HUES48 (cell line): Measurements from ENCODE around the gene RNF111.

Source experiments
- H3K27ac ChIP-seq: one replicate; pipeline ENCODE4 v1.7.0; 2013; ENCODE audit warnings: low read depth, low read length, inconsistent platforms
- H3K27me3 ChIP-seq: 2 replicates; pipeline ENCODE4 v1.6.1; 2013; ENCODE audit warnings: mild to moderate bottlenecking, low read length; ENCODE audit not compliant: control insufficient read depth, insufficient read depth
- H3K36me3 ChIP-seq: 2 replicates; pipeline ENCODE4 v1.6.1; 2013; ENCODE audit warnings: low read length; ENCODE audit not compliant: control insufficient read depth, insufficient read depth
- H3K4me1 ChIP-seq: 2 replicates; pipeline ENCODE4 v1.6.1; 2013; ENCODE audit warnings: mild to moderate bottlenecking, low read length; ENCODE audit not compliant: control insufficient read depth, insufficient read depth
- H3K4me3 ChIP-seq: 2 replicates; pipeline ENCODE4 v1.5.1; 2013; ENCODE audit warnings: mild to moderate bottlenecking, low read depth, low read length
- H3K9ac ChIP-seq: 2 replicates; pipeline ENCODE4 v1.6.1; 2013; ENCODE audit warnings: mild to moderate bottlenecking, low read depth, low read length, moderate library complexity
- H3K9me3 ChIP-seq: 2 replicates; pipeline ENCODE4 v1.6.1; 2013; ENCODE audit warnings: low read length; ENCODE audit not compliant: control insufficient read depth, insufficient read depth

RNF111 gene

DNA sequence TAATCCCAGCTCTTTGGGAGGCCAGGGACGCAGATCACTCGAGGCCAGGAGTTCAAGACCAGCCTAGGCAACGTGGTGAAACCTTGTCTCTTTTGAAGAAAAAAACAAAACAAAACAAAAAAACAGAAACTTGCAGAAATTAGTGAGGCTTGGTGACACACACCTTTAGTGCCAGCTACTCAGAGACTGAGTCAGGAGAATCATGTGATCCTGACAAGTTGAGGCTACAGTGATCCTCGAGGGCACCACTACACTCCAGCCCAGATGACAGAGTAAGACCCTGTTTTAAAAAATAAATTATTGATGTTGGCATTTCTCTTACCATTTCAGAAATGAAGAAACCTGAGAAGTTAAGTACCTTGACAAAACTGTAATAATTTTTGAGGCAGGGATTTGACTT is 72.9 kb downstream of the RNF111 start:
- Histone ChIP-seq H3K4me3 (no peak overlapping the region), H3K36me3 (peaks cover 89% of the 10 kb centered on the region), H3K4me1 (no peaks in the 10 kb centered on the region), H3K9ac (no peak overlapping the region), H3K9me3 (no peaks in the 10 kb centered on the region), H3K27me3 (no peaks in the 10 kb centered on the region), H3K27ac (no peak overlapping the region)

DNA sequence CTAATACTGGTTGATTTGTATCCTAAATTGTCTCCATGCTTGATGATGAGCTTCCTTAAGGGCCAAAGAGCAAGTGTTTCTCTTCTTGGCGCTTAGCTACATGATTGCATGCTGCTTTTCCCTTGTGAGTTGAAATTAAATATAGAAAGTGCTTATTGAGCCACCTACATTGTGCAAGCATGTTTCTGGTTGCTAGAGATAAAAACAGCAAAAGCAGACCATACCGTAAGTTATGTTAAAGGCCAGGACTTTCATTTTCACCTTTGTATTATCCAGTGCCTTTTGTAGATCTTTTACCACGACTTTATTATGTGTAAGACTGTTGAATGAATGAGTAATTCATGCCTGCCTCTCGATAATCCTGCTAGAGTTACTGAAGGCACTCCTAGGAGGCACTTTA is 75.6 kb downstream of the RNF111 start:
- Histone ChIP-seq H3K27me3 (no peaks in the 10 kb centered on the region), H3K27ac (no peak overlapping the region), H3K9me3 (no peaks in the 10 kb centered on the region), H3K9ac (no peak overlapping the region), H3K4me3 (no peak overlapping the region), H3K36me3 (peaks cover 90% of the 10 kb centered on the region), H3K4me1 (no peaks in the 10 kb centered on the region)

DNA sequence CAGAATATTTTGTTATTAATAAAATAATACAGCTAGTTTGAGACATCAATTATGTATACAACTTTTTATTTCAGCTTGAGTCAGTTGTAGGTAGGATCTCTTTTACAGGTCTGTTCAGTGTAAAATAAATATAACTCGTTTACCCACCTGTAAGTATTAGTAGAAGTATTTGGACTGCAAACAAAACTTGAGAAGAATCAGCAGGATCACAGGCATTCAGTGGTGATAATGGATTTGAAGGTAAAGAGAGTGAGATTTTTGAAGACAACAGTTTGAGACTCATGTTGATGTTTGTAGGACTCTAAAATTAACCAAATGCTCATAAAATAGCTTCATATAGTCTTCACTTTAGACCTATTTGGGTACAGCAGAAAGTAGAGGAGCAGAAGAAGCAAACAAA is 82.0 kb downstream of the RNF111 start:
- Histone ChIP-seq H3K4me1 (no peaks in the 10 kb centered on the region), H3K9ac (no peak overlapping the region), H3K9me3 (no peaks in the 10 kb centered on the region), H3K27ac (no peak overlapping the region), H3K36me3 (peaks cover 58% of the 10 kb centered on the region), H3K4me3 (no peak overlapping the region), H3K27me3 (no peaks in the 10 kb centered on the region)

DNA sequence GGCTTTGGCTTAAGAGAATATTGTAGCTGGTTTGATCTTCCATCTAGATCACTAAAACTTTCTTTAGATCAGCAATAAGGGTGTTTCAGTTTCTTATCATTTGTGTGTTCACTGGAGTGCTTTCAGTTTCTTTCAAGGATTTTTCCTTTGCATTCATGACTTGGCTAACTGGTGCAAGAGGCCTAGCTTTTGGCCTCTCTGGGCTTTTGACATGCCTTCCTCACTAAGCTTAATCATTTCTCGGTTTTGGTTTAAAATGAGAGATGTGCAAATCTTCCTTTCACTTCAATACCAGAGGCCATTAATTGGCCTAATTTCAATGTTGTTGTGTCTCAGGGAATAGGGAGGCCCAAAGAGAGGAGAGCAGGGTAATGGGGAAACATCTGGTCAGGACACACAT is 87.1 kb downstream of the RNF111 start:
- no peaks in the 10 kb centered on the region for H3K9me3 ChIP-seq
- no peak overlapping the region for H3K27ac ChIP-seq
- no peak overlapping the region for H3K4me3 ChIP-seq
- no peak overlapping the region for H3K9ac ChIP-seq
- H3K36me3 ChIP-seq = peaks cover 44% of the 10 kb centered on the region
- H3K4me1 ChIP-seq = no peaks in the 10 kb centered on the region
- H3K27me3 ChIP-seq = no peaks in the 10 kb centered on the region

DNA sequence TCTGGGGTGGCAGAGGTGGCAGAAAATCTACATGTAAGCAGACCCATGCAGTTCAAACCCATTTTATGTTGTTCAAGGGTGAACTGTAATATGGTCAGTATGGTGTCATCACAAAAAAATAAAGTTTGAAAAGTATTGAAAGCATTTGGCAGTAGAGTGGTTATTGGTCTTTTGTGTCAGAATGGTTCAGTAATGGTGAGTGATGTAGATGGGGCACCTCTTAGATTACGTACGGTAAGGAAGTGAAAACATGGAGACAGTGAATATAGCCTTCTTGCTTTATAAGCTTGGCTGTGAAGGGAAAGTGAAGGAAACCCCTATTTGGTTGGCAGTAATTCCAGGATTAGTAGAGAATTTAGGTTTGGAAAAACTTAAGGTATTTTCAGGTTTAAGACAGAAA is 100.3 kb downstream of the RNF111 start:
- H3K9me3 ChIP-seq = no peaks in the 10 kb centered on the region
- peaks cover 10% of the 10 kb centered on the region for H3K4me1 ChIP-seq
- no peak overlapping the region for H3K9ac ChIP-seq
- H3K4me3 ChIP-seq = no peak overlapping the region
- no peaks in the 10 kb centered on the region for H3K27me3 ChIP-seq
- H3K27ac ChIP-seq = no peak overlapping the region
- peaks cover 76% of the 10 kb centered on the region for H3K36me3 ChIP-seq

DNA sequence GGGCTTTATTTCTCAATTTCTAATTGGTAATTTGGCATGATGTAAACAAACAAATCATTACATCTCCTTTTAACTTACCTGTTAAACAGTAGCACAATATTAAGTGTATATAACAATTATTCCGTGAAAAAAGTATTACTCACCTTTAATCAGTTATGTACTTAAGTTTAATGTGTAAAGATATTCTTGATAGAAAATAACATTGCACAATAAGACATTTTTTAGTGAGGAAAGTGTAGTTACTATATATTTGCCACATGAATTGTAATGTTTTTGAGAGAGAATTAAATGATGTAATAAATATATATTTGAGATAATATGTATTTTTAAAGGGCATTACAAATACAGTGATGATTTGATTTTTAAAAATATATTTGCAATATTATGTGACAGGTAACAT is 106.6 kb downstream of the RNF111 start:
- Histone ChIP-seq H3K27me3 (no peaks in the 10 kb centered on the region), H3K4me1 (no peaks in the 10 kb centered on the region), H3K4me3 (no peak overlapping the region), H3K27ac (no peak overlapping the region), H3K9ac (no peak overlapping the region), H3K9me3 (no peaks in the 10 kb centered on the region), H3K36me3 (peaks cover 76% of the 10 kb centered on the region)

DNA sequence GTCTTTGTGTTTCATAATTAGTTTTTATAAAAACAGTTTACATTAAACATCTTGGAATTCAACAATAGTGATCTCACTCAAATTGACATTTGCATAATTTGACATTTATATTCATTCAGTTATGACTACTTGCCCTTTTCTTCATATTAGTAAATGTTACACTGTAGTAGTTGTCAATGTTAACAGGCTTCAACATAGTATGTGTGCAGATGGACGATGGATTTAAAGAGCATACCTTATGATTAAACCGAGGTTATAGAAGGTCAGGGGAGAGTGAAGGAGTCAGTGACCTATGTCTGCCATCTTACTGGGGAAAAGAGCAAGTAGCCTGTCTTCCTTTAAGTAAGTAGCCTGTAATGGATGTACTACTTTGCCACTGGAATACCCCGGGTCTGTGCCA is 109.0 kb downstream of the RNF111 start:
- Histone ChIP-seq H3K27ac (no peak overlapping the region), H3K9ac (no peak overlapping the region), H3K36me3 (peaks cover 59% of the 10 kb centered on the region), H3K9me3 (no peaks in the 10 kb centered on the region), H3K4me3 (no peak overlapping the region), H3K4me1 (no peaks in the 10 kb centered on the region), H3K27me3 (no peaks in the 10 kb centered on the region)

DNA sequence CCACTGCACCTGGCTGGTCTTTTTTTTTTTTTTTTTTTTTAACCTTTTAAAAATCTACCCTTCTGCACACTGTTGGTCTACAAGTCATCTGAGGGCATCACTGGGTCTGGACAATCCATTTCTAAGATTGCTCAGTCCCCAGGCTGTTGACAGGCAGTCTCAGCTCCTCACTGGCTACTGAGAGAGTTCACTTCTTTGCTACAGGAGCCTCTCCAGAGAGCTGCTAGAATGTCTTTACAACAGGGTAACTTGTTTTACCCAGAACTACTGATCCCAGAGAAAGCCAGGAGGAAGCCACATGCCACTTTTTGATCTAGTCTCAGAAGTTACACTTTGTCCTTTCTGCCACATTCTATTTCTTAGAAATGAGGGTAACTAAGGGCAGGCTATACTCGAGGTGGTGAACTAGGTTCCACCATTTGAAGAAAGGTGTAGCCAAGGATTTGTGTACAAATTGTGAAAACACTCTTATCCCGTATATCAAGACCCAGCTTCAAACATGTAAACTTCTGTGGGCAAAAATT is 111.8 kb downstream of the RNF111 start:
- H3K36me3 ChIP-seq = peaks cover 31% of the 10 kb centered on the region
- no peak overlapping the region for H3K4me3 ChIP-seq
- no peak overlapping the region for H3K9ac ChIP-seq
- H3K27me3 ChIP-seq = no peaks in the 10 kb centered on the region
- no peaks in the 10 kb centered on the region for H3K4me1 ChIP-seq
- no peaks in the 10 kb centered on the region for H3K9me3 ChIP-seq
- H3K27ac ChIP-seq = no peak overlapping the region

DNA sequence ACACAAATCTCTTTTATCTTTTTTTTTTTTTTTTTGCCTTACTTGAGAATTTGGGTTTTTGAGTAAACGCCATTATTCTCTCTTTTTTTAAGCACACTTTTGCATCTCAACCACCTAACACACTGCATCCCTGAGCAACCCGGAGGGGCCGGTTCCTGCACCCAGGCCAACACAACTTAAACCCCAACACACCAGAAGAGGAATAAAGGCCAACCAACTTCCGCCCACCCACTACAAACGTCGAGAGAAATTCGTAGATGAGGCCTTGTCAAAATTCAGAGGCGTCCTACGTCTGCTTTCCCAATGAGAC is 117.1 kb downstream of the RNF111 start:
- peak overlapping the region; percentile 94 for H3K4me3 ChIP-seq
- peaks cover 35% of the 10 kb centered on the region for H3K36me3 ChIP-seq
- H3K27me3 ChIP-seq = no peaks in the 10 kb centered on the region
- peak overlapping the region; percentile 95 for H3K9ac ChIP-seq
- peak overlapping the region; percentile 97 for H3K27ac ChIP-seq
- H3K9me3 ChIP-seq = no peaks in the 10 kb centered on the region
- no peaks in the 10 kb centered on the region for H3K4me1 ChIP-seq

DNA sequence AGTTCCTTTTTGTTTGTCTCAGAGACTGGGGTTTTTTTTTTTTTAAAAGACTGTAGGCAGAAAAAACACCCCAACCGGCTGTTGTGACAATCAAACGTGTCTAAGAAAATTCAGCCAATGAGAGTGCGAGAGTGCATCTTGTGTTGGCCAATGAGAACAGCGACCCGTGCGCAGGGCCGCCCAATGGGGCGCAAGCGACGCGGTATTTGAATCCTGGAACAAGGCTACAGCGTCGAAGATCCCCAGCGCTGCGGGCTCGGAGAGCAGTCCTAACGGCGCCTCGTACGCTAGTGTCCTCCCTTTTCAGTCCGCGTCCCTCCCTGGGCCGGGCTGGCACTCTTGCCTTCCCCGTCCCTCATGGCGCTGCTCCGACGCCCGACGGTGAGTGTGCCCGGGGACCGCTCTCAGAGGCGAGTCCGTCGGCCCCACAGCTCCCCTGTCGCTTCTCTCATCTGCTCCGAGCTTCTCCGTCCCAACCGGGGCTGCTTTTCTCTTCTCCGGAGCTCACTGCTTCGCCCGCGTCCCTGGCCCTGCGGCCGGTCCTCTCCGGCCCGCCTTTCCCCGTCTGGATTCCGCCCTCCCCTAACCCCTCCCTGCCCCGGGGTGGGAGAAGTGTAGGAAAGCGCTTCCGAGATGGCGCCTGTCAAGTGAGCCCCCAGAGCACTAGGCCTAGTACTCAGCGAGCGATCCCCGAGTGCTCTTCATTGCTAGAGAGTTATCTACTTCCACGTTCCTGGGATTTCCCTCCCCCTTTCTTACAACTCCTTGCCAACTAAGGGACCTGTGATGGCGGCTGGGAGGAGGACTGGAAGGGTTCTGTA is 117.7 kb downstream of the RNF111 start, which contains the start of gene CCNB2:
Gene CCNB2 (plus strand): TSS at position 235 of the 821 bp plus-strand sequence. CDS start 123 bp downstream, at position 358.
- Histone ChIP-seq H3K36me3 (peaks cover 37% of the 10 kb centered on the region), H3K9me3 (no peaks in the 10 kb centered on the region), H3K27ac (peak within 1 kb of the TSS; percentile 97), H3K4me3 (peak within 1 kb of the TSS; percentile 94), H3K4me1 (no peaks in the 10 kb centered on the region), H3K27me3 (no peaks in the 10 kb centered on the region), H3K9ac (peak within 1 kb of the TSS; percentile 95)

DNA sequence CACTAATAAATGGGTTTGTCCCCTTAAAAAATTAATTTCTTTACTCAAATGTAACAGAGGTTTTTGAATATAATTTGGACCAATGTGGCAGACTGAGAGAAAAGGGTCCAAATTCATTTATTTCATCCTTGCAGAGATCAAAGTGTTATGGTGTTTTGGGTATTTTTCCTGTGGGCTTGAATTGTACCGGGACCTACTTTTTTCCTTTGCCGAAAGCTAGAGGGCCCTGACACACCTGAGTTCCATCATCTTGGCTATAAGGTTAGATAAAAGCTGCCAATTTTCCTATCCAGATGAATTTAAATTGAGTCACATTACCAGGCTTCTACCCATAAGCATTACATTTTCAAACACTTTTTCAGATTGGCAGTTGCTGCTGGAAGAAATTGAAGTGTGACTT is 118.4 kb downstream of the RNF111 start:
- Histone ChIP-seq H3K4me1 (no peaks in the 10 kb centered on the region), H3K9me3 (no peaks in the 10 kb centered on the region), H3K27ac (no peak overlapping the region), H3K36me3 (peaks cover 43% of the 10 kb centered on the region), H3K4me3 (peak overlapping the region; percentile 94), H3K9ac (peak overlapping the region; percentile 95), H3K27me3 (no peaks in the 10 kb centered on the region)
